Measurements from ENCODE around the gene CISD3.

The CISD3 gene

GRCh38 chr17:38729368-38729885 lies 714 bp upstream of the CISD3 start:
- FAIRE-seq = no peak

GRCh38 chr17:38730526-38731379 lies 612 bp downstream of the CISD3 start:
- no peak for FAIRE-seq

- FAIRE-seq = no peak
Measured at GRCh38 chr17:38731526-38732294, 1.6 kb downstream of the CISD3 start.

GRCh38 chr17:38732376-38733281 lies 2.5 kb downstream of the CISD3 start:
- no peak for FAIRE-seq

GRCh38 chr17:38733282-38733981 lies 3.3 kb downstream of the CISD3 start:
- no peak for FAIRE-seq

GRCh38 chr17:38733982-38734973 lies 4.1 kb downstream of the CISD3 start:
- FAIRE-seq = no peak

GRCh38 chr17:38735161-38735997 lies 5.2 kb downstream of the CISD3 start:
- FAIRE-seq = no peak

GRCh38 chr17:38738007-38738662 lies 8.0 kb downstream of the CISD3 start:
- no peak for FAIRE-seq

GRCh38 chr17:38738686-38739085 lies 8.5 kb downstream of the CISD3 start:
- FAIRE-seq = no peak

GRCh38 chr17:38739305-38739704 lies 9.2 kb downstream of the CISD3 start:
- FAIRE-seq = no peak

GRCh38 chr17:38740044-38740443 lies 9.9 kb downstream of the CISD3 start:
- FAIRE-seq = no peak

- FAIRE-seq = no peak
Measured at GRCh38 chr17:38740806-38741205, 10.7 kb downstream of the CISD3 start.

GRCh38 chr17:38741461-38741860 lies 11.3 kb downstream of the CISD3 start:
- FAIRE-seq = no peak

GRCh38 chr17:38741921-38742410 lies 11.8 kb downstream of the CISD3 start:
- FAIRE-seq = no peak

- FAIRE-seq = no peak
Measured at GRCh38 chr17:38742411-38743308, 12.5 kb downstream of the CISD3 start.

- no peak for FAIRE-seq
Measured at GRCh38 chr17:38743556-38744171, 13.5 kb downstream of the CISD3 start.

GRCh38 chr17:38745545-38745944 lies 15.4 kb downstream of the CISD3 start:
- FAIRE-seq = no peak
